ENCODE measurements around the gene WASF2. TPM values are rescaled to one million over a fixed set of nuclear protein-coding genes. Genes with fewer than 3 reads are reported as not detected.

Gene WASF2
- total and polyA plus RNA-seq, 2 of the 13 experiments (the other 11 are each of a cell fraction or from before 2014, with no cell fraction given): 10.4 to 27.7 TPM

DNA sequence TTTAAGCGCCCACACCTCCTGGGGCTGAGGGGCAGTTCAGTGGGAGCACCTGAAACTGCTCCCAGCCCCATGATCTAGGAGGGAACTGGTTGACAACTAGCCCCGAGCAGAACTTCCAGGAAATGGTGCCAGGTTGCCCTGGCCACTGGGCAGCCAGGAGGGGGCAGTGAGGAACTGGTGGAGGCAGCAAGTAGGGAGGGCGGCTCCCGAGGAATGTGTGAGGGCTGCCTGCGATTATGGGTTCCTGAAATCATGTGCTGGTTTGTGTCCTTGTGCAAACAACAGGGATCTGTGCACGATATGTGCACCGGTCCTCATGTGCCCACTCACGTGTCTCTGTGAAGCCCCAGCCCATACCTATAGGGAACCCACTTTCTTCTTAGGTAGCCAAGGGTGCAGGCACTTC lies 87.6 kb downstream of the WASF2 start:
- Histone ChIP-seq H3K4me2 (ENCODE audit: low read depth, low read length) (no peak overlapping the region), H3K27me3 (ENCODE audit: control insufficient read depth in 1 of 2, insufficient read depth in 2 of 2, low read length in 2 of 2) (no peaks in the 10 kb centered on the region), H2AFZ (ENCODE audit: low read length) (no peak overlapping the region), H3K9me3 (ENCODE audit: low read length) (no peaks in the 10 kb centered on the region), H3K4me1 (ENCODE audit: insufficient read depth, low read length) (no peaks in the 10 kb centered on the region), H3K4me3 (replicated peaks in 1 of 3; ENCODE audit: insufficient read depth in 1 of 3, low read depth in 2 of 3, low read length in 3 of 3) (no peak overlapping the region), H3K9ac (ENCODE audit: insufficient read depth, low read depth, low read length) (no peak overlapping the region), H3K27ac (ENCODE audit: extremely low read length, insufficient read depth, low read length) (no peak overlapping the region), H3K36me3 (replicated peaks in 1 of 2; ENCODE audit: control insufficient read depth in 1 of 2, insufficient read depth in 2 of 2, low read length in 2 of 2) (peaks cover 0 to 3% of the 10 kb centered on the region in 2 experiments; a peak in 2 of 5 replicates), H3K79me2 (ENCODE audit: insufficient read depth, low read length) (no peaks in the 10 kb centered on the region), H4K20me1 (ENCODE audit: insufficient read depth, low read length) (no peaks in the 10 kb centered on the region)
- WGBS (ENCODE audit: low lambda C conversion rate): 48% methylated on average over 3 of the region's 8 CpGs
- ChIA-PET POLR2A (no interaction called here), CTCF (ENCODE audit: low intra/inter-chr PET ratio, low total read pairs) (interaction anchor here (1.5 kb wide), 1 partner anchor 203 kb away, joined by 3 read pairs; no protein-coding TSS in a partner anchor)
- no TSS peak for BruUV-seq (replicated peaks)
- in situ Hi-C loops (cut with HindIII; ENCODE audit: extremely low pct_ligation_motif_present, low pct_unique_long_range_greater_than_20kb): no loop called here
- intact Hi-C loops (cut with micrococcal nuclease; ENCODE audit: unreplicated experiment): no loop called here
- ATAC-seq: peak; percentile 38
- peak; percentile 41 for DNase-seq (ENCODE audit: low spot score)
- FAIRE-seq: no peak
- no peak for TF ChIP-seq MAFG (CRISPR knock-in tag; IDR thresholded peaks at IDR 0.05)
- peak; percentile 22; the same call in 1 of the 2 replicates for TF ChIP-seq ELF3 (CRISPR knock-in tag; IDR thresholded peaks at IDR 0.05)
- TF ChIP-seq TFDP1 (CRISPR knock-in tag; IDR thresholded peaks at IDR 0.05; ENCODE audit: borderline replicate concordance): no peak
- peak; percentile 31; the same call in 1 of the 2 replicates for TF ChIP-seq RAD21 (CRISPR knock-in tag; IDR thresholded peaks at IDR 0.05)
- TF ChIP-seq KAT7 (CRISPR knock-in tag; IDR thresholded peaks at IDR 0.05; ENCODE audit: borderline replicate concordance): no peak
- TF ChIP-seq RBM22 (optimal IDR thresholded peaks at IDR 0.05; ENCODE audit: low read length): peak; percentile 85
- TF ChIP-seq EP300 (IDR thresholded peaks at IDR 0.05; ENCODE audit: low read depth in 2 of 2, low read length in 2 of 2): no peak
- TF ChIP-seq EP300 (CRISPR knock-in tag; IDR thresholded peaks at IDR 0.05; ENCODE audit: borderline replicate concordance): 0 out of 2 replicates have a peak, but pooled peaks have one; percentile 14
- TF ChIP-seq, protein P1, sequence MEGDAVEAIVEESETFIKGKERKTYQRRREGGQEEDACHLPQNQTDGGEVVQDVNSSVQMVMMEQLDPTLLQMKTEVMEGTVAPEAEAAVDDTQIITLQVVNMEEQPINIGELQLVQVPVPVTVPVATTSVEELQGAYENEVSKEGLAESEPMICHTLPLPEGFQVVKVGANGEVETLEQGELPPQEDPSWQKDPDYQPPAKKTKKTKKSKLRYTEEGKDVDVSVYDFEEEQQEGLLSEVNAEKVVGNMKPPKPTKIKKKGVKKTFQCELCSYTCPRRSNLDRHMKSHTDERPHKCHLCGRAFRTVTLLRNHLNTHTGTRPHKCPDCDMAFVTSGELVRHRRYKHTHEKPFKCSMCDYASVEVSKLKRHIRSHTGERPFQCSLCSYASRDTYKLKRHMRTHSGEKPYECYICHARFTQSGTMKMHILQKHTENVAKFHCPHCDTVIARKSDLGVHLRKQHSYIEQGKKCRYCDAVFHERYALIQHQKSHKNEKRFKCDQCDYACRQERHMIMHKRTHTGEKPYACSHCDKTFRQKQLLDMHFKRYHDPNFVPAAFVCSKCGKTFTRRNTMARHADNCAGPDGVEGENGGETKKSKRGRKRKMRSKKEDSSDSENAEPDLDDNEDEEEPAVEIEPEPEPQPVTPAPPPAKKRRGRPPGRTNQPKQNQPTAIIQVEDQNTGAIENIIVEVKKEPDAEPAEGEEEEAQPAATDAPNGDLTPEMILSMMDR (CRISPR knock-in tag; IDR thresholded peaks at IDR 0.05): peak; percentile 80
- TF ChIP-seq, protein P2, sequence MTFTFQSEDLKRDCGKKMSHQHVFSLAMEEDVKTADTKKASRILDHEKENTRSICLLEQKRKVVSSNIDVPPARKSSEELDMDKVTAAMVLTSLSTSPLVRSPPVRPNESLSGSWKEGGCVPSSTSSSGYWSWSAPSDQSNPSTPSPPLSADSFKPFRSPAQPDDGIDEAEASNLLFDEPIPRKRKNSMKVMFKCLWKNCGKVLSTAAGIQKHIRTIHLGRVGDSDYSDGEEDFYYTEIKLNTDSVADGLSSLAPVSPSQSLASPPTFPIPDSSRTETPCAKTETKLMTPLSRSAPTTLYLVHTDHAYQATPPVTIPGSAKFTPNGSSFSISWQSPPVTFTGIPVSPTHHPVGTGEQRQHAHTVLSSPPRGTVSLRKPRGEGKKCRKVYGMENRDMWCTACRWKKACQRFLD (CRISPR knock-in tag; IDR thresholded peaks at IDR 0.05; ENCODE audit: borderline replicate concordance): no peak
- TF ChIP-seq, protein P3, sequence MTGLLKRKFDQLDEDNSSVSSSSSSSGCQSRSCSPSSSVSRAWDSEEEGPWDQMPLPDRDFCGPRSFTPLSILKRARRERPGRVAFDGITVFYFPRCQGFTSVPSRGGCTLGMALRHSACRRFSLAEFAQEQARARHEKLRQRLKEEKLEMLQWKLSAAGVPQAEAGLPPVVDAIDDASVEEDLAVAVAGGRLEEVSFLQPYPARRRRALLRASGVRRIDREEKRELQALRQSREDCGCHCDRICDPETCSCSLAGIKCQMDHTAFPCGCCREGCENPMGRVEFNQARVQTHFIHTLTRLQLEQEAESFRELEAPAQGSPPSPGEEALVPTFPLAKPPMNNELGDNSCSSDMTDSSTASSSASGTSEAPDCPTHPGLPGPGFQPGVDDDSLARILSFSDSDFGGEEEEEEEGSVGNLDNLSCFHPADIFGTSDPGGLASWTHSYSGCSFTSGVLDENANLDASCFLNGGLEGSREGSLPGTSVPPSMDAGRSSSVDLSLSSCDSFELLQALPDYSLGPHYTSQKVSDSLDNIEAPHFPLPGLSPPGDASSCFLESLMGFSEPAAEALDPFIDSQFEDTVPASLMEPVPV (CRISPR knock-in tag; IDR thresholded peaks at IDR 0.05): 0 out of 2 replicates have a peak, but pooled peaks have one; percentile 30
- peak; percentile 63; the same call in 1 of the 2 replicates for TF ChIP-seq ZNF263 (CRISPR knock-in tag; IDR thresholded peaks at IDR 0.05)
- TF ChIP-seq AGO1 (IDR thresholded peaks at IDR 0.05; ENCODE audit: low read depth, low read length, poor library complexity, severe bottlenecking): no peak
- TF ChIP-seq, protein P4, sequence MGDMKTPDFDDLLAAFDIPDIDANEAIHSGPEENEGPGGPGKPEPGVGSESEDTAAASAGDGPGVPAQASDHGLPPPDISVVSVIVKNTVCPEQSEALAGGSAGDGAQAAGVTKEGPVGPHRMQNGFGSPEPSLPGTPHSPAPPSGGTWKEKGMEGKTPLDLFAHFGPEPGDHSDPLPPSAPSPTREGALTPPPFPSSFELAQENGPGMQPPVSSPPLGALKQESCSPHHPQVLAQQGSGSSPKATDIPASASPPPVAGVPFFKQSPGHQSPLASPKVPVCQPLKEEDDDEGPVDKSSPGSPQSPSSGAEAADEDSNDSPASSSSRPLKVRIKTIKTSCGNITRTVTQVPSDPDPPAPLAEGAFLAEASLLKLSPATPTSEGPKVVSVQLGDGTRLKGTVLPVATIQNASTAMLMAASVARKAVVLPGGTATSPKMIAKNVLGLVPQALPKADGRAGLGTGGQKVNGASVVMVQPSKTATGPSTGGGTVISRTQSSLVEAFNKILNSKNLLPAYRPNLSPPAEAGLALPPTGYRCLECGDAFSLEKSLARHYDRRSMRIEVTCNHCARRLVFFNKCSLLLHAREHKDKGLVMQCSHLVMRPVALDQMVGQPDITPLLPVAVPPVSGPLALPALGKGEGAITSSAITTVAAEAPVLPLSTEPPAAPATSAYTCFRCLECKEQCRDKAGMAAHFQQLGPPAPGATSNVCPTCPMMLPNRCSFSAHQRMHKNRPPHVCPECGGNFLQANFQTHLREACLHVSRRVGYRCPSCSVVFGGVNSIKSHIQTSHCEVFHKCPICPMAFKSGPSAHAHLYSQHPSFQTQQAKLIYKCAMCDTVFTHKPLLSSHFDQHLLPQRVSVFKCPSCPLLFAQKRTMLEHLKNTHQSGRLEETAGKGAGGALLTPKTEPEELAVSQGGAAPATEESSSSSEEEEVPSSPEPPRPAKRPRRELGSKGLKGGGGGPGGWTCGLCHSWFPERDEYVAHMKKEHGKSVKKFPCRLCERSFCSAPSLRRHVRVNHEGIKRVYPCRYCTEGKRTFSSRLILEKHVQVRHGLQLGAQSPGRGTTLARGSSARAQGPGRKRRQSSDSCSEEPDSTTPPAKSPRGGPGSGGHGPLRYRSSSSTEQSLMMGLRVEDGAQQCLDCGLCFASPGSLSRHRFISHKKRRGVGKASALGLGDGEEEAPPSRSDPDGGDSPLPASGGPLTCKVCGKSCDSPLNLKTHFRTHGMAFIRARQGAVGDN (CRISPR knock-in tag; IDR thresholded peaks at IDR 0.05): peak; percentile 32; the same call in 1 of the 2 replicates
